ENCODE results near the gene GPATCH4.
"Not testable (repeated sequence)": the region's sequence is repeated elsewhere in the genome, so short reads cannot be mapped to it uniquely, and the experiment has no call there.

The GPATCH4 gene

GRCh38 chr1:156626079-156626438 lies 24.8 kb upstream of the GPATCH4 start:
- no peak for DNase-seq

DNA sequence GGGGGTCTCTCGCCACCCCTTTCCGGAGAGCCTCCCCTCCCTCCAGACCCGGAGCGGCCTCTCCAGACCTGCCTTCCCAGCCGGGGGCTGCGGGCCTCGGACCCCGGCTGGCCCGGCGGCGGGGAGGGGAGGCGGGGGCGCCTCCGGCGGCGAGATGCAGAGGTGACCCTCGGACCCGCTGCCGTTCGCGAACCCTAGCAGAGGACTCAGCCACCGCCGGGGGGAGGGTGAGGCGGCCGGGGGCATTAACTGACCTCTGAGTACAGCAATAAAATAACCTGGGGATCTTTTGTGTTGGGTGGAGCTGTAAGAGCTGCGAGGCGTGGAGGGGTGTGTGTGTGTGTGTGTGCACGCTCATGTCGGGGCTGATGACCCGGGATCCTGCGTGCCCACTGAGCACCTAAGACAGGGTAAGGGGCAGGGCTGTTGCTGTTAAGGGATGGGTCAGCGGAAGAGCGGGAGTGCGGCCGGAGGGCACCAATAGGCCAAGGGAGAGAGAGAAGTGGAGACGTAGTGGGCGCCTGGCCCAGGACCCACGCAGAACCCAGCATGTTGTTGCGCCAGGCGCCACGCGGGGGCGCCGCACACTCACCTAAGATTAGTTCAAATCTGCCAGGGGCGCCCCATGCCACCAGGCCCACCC lies 24.3 kb upstream of the GPATCH4 start:
- DNase-seq: peak; percentile 71

- no peak for DNase-seq
These were observed 23.6 kb upstream of the GPATCH4 start for GRCh38 chr1:156624814-156625435.

GRCh38 chr1:156623946-156624813 lies 22.9 kb upstream of the GPATCH4 start:
- DNase-seq: no peak

DNA sequence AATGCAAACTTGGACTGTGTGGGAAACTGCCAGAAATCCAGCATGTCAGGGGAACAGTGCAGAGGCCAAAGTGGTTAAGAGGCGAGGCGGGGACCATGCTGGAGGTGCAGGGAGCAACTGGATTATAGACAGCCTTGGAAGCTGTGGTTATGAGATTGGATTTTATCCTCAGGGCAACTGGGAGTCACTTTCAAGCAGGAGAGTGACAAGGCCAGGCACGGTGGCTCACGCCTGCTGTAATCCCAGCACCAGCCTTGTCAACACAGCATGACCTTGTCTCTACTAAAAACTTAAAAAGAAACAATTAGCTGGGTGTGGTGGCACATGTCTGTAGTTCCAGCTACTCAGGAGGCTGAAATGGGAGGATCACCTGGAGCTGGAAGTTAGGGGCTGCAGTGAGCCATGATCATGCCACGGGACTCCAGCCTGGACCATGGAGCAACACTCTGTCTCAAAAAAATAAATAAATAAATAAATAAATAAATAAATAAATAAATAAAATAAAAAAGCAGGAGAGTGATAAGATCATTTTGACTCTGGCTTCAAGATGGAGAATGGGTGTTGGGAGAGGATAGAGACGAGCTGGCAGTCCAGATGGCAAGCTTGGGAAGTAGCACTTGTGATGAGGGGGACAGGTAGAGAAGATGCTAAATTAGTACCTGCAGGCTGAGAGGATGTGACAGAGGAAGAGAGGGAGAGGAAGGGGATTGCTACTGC lies 21.5 kb upstream of the GPATCH4 start:
- no peak for DNase-seq

DNA sequence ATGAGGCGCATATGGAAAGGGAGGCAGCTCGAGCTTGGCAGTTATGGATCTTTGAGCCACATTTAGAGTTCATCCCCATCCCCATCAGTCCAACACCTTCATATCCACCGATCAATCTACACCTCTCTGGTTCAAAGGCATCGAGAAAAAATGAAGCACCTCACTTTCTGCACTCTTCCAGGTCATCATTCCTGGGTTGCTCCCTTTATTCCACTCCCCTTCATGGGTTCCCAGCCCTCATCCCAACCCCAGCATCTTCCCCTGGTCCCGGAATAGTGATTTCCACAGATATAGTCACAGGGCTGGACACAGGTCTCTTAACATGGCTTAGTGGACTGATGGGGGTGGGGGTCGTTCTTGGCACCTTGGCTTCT lies 18.3 kb upstream of the GPATCH4 start:
- no peak for DNase-seq

GRCh38 chr1:156618853-156619581 lies 17.7 kb upstream of the GPATCH4 start, which contains the start of gene HAPLN2:
TSS of gene HAPLN2 (plus strand) at chr1:156619415. CDS start at chr1:156623491, 4,076 bp downstream.
- DNase-seq: no peak

DNA sequence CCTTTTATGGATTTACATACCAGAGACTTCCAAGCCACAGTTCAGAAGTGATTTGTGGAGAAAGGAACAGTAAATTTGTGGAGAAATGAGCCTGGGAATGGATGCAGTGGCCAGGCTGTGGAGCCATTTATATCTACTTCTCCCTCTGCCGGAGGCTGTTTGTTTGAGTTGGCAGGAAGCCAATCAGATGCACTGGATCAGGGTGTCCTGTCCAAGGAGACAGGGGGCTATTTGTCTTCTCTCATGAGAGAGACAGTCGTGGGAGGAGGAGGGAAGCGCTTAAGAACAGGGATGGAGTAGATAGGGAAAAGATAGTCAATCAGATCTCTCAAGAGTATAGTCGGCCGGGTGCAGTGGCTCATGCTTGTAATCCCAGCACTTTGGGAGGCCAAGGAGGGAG lies 15.2 kb upstream of the GPATCH4 start:
- no peak for DNase-seq

DNA sequence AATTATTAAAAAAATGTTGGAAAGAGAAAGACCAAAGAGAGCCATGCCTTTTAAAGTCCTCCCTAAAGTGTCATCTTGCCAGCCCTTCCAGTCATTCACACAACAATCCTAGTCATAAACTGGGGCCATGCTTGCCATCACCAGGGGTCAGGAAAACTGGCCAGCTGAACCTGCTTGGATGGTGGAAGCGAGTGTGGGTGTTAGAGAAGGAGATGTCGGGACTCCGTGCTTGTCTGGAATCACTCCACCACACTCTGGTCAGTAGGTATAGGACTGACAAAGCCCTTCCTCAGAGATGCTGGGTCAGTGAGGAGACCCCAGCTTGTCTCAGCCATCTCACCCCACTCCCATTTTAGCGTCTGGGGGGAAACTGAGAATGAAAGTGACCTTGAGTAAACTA lies 14.7 kb upstream of the GPATCH4 start:
- no peak for DNase-seq

DNA sequence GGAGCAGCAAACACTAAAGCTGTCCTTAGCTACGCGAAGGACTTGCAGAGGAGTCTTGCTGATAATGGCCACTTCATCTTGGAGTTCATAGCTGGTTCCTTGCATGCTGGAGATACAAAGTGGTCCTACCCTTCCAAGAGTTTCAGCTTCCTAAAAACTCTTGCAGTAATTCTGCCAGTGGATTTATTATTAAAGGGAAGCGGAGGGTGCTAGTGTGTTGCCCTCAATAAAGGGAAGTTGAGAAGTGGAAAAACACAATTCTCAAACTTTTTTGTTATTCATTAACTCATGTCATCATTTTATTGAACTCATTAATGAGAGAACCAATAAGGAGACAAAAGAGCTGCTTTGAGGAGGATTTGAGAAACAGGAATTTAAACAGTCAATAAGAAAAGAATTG lies 11.4 kb upstream of the GPATCH4 start:
- DNase-seq: no peak

DNA sequence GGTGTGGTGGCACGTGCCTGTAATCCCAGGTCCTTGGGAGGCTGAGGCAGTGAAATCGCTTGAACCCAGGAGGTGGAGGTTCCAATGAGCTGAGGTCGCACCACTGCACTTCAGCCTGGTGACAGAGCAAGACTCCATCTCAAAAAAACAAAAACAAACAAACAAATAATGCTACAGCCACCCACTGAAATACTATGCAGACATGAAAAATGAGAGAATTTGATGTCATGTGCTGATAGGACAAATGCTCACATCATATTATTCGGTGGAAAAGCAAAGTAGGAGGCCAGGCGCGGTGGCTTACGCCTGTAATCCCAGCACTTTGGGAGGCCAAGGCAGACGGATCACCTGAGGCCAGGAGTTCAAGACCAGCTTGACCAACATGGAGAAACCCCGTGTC lies 8.8 kb upstream of the GPATCH4 start:
- DNase-seq: not testable (repeated sequence)

- DNase-seq: peak; percentile 54
These were observed 7.7 kb upstream of the GPATCH4 start for GRCh38 chr1:156608981-156609380.

DNA sequence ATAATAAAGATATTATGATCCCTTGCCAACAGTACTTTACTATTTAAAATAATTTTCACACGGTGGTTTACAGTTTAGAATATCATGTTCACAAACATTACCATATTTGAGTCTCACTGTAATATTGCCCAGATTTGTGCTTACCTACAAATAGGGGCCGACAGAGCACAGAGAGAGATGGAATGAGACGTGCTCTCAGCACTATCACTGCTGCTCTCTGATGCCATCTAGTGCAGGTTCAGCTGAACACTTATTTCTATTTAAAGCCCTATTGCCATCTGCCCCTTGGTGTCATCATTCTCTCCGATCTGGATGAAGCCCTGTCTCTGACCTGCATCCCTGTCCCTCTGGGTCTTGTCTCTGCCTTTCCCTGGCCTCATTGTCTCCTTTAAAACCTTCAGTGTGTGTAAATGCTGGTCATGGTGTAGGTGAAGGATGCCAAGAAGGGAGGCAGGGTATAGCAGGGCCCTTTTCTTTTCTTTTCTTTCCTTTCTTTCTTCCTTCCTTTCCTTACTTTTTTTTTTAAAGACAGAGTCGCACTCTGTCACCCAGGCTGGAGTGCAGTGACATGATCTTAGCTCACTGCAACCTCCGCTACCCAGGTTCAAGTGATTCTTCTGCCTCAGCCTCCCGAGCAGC lies 6.9 kb upstream of the GPATCH4 start:
- peak; percentile 58 for DNase-seq

- not testable (repeated sequence) for DNase-seq
These were observed 6.1 kb upstream of the GPATCH4 start for GRCh38 chr1:156607344-156607743.

DNA sequence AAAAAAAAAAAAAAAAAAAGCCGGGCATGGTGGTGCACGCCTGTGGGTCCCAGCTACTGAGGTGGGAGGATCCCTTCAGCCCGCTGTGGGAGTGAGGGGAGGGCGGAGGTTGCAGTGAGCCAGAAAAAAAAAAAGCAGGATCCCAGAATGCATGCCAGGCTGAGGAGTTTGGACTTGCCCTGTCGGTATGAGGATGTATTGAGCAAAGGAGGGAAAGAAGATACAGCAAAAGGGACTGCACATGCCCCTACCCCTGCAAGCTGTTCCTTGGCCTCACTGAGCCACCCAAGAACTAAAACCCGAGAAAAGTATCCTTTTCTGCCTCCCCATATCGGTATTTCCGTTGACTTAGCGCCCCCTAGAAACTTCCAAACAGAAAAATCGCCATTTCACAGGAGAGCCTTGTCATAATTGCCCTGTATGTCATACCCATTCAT lies 1.3 kb upstream of the GPATCH4 start:
- no peak for DNase-seq

GRCh38 chr1:156601892-156602291 lies 613 bp upstream of the GPATCH4 start:
- no peak for DNase-seq

- DNase-seq: no peak
These were observed 552 bp downstream of the GPATCH4 start for GRCh38 chr1:156600733-156601121.

DNA sequence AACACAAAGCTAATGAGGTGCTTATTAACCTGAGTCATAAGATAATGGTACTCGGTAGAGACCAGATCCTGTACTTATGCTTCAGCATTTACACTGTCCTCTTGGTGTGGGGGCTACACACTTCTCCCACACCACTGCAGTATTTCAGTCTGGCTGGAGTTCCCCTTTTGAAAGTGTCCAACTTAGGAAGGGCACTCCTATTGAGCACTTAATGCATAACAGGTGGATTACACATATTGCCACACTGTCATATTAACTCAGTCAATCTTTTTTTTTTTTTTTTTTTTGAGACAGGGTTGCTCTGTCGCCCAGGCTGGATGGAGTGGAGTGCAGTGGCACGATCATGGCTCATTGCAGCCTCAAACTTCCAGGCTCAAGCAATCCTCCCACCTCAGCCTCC lies 1.5 kb downstream of the GPATCH4 start:
- DNase-seq: no peak

DNA sequence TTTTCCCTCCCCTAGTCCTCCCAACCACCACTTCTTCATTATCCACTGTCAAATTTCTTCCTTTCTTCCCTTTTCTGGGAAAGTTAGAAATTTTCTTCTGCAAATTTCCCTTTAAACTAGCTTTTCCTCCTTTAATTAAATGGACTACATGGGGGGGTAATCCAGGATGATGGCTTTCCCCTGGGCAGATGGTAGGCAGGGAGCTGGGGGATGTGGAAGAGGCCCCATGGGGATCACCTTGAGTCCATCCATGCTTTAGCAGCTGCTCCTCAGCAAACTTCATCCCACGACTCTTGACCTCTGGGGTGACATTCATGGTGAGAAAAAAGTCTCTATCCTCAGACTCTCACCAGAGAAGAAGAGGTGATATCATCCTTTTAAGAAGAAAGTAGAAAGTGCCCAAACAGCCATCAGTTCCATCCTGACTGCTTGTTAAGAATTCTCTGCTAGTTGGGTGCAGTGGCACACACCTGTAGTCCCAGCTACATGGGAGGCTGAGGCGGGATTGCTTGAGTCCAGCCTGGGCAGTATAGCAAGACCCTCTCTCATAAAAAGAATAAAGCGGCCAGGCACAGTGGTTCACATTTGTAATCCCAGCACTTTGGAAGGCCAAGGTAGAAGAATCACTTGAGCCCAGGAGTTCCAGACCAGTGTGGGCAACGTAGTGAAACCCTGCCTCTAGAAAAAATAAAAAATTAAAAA lies 2.4 kb downstream of the GPATCH4 start:
- no peak for DNase-seq

GRCh38 chr1:156598125-156598524 lies 3.2 kb downstream of the GPATCH4 start:
- no peak for DNase-seq

DNA sequence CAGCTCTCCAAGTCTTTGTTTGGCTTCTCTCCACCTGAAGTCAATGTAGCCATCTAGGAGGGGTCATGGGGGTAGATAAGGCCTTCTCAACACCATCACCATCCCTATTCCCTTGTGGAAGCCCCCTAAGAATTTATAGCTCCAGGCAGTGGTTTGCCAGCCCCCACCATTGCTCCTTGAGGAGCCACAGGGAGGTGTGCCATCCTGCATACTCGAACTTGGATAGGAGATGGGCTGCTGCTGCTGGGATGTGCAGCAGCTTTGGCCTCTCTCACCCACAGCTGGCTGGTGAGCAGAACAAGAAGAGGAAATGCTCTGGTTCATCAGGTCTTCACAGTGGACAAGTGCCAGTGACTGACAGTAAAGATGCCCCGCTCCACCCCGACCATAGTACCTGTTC lies 4.9 kb downstream of the GPATCH4 start:
- no peak for DNase-seq

All from effector CD4-positive, alpha-beta T cell (primary cell).